HL-60 (cell line): ENCODE data around the gene PNLIPRP1.

Experiments
- POLR2AphosphoS5 ChIP-seq: IDR thresholded peaks from 2 replicates; pipeline ENCODE4 v1.6.1; 2012; ENCODE audit warnings: low read depth
- REST ChIP-seq: IDR thresholded peaks from 2 replicates; pipeline ENCODE4 v1.6.1; 2012; ENCODE audit warnings: low read depth; ENCODE audit not compliant: insufficient replicate concordance
- SPI1 ChIP-seq: IDR thresholded peaks from 2 replicates; pipeline ENCODE4 v1.6.1; 2012; ENCODE audit warnings: low read depth, mild to moderate bottlenecking, borderline replicate concordance
- TF ChIP-seq, protein P1 (sequence below): IDR thresholded peaks from one replicate; pipeline ENCODE4 v1.5.1; 2011; ENCODE audit warnings: low read length, control low read depth, inconsistent platforms; ENCODE audit not compliant: insufficient read depth

DNA sequence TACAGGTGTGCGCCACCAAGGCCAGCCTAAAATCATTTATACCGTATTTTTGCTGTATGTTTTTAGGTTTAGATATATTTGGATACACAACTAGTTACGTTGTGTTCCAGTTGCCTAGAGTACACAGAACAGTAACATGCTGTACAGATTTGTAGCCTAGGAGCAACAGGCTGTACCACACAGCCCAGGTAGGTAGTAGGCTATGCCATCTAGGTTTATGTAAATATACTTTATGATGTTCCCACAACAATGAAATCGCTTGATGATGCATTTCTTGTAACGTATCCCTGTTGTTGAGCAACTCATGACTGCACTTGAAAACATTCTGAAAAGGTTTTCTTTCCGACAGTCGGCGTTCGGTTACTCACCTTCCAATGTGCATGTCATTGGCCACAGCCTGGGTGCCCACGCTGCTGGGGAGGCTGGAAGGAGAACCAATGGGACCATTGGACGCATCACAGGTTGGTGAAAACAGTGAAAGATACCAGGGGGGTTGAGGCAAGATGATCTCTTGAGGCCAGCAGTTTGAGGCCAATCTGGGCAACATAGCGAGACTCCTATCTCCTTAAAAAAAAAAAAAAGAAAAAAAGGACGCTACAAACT, 37.3 kb upstream of the PNLIPRP1 start:
- TF ChIP-seq, protein P1, sequence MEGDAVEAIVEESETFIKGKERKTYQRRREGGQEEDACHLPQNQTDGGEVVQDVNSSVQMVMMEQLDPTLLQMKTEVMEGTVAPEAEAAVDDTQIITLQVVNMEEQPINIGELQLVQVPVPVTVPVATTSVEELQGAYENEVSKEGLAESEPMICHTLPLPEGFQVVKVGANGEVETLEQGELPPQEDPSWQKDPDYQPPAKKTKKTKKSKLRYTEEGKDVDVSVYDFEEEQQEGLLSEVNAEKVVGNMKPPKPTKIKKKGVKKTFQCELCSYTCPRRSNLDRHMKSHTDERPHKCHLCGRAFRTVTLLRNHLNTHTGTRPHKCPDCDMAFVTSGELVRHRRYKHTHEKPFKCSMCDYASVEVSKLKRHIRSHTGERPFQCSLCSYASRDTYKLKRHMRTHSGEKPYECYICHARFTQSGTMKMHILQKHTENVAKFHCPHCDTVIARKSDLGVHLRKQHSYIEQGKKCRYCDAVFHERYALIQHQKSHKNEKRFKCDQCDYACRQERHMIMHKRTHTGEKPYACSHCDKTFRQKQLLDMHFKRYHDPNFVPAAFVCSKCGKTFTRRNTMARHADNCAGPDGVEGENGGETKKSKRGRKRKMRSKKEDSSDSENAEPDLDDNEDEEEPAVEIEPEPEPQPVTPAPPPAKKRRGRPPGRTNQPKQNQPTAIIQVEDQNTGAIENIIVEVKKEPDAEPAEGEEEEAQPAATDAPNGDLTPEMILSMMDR = no peak
- no peak for TF ChIP-seq SPI1
- TF ChIP-seq REST = no peak
- no peak for TF ChIP-seq POLR2AphosphoS5
